ENCODE results near the gene RFX1. TPM values are rescaled to one million over a fixed set of nuclear protein-coding genes. Genes with fewer than 3 reads are reported as not detected.

RFX1 gene
- polyA plus RNA-seq, 1 donor (not counting 4 experiments of a cell fraction or from before 2014, with no cell fraction given), result 0.45 TPM

GRCh38 chr19:14002571-14003250 is 3.4 kb downstream of the RFX1 start:
- peaks cover 0 to 2% of the 10 kb centered on the region in 2 experiments for H3K36me3 ChIP-seq (ENCODE audit: control insufficient read depth in 2 of 2, extremely low read depth in 1 of 2, insufficient read depth in 2 of 2, low read length in 2 of 2)
- dilution Hi-C loops (cut with MboI; ENCODE audit: extremely low pct_ligation_motif_present, low sequenced_read_pairs), result no loop called here
- no peaks in the 10 kb centered on the region for H3K27me3 ChIP-seq (ENCODE audit: control insufficient read depth, extremely low read depth, insufficient read depth, low read length)
- H3K9me1 ChIP-seq (ENCODE audit: control insufficient read depth, extremely low read depth, insufficient read depth, low read length), result no peaks in the 10 kb centered on the region
- H3K4me2 ChIP-seq (ENCODE audit: control insufficient read depth, extremely low read depth, insufficient read depth, low read depth, low read length), result peak overlapping the region; percentile 3
- no peak overlapping the region for H3K4me3 ChIP-seq (ENCODE audit: control insufficient read depth in 2 of 3, extremely low read depth in 1 of 3, insufficient read depth in 2 of 3, low read depth in 1 of 3, low read length in 3 of 3)
- H4K20me1 ChIP-seq (ENCODE audit: control insufficient read depth, extremely low read depth, insufficient read depth, low read length), result no peaks in the 10 kb centered on the region
- DNase-seq (ENCODE audit: low read depth, low spot score), result no peak
- H3K79me2 ChIP-seq (ENCODE audit: control insufficient read depth, insufficient read depth, low read length), result peaks cover 10% of the 10 kb centered on the region
- TF ChIP-seq CTCF (optimal IDR thresholded peaks at IDR 0.05 in 1 of 3, IDR thresholded peaks at IDR 0.05 in 1 of 3, conservative IDR thresholded peaks at IDR 0.05 in 1 of 3; ENCODE audit: extremely low read depth in 1 of 3, insufficient read depth in 2 of 3, low read length in 3 of 3), result no peak
- no peak for TF ChIP-seq EZH2 (IDR thresholded peaks at IDR 0.05; ENCODE audit: low read length)
- H3K9ac ChIP-seq (ENCODE audit: control insufficient read depth, extremely low read depth, insufficient read depth, low read length), result no peak overlapping the region
- H2AFZ ChIP-seq (ENCODE audit: control insufficient read depth, low read length), result no peak overlapping the region
- no peak overlapping the region for H3K27ac ChIP-seq (ENCODE audit: control insufficient read depth, insufficient read depth, low read length)
- H3K9me3 ChIP-seq (ENCODE audit: control insufficient read depth, low read depth, low read length), result no peaks in the 10 kb centered on the region
- no peak for FAIRE-seq
- peaks cover 28% of the 10 kb centered on the region for H3K4me1 ChIP-seq (ENCODE audit: control insufficient read depth, extremely low read depth, insufficient read depth, low read length)

GRCh38 chr19:14000691-14001375 is 5.3 kb downstream of the RFX1 start:
- TF ChIP-seq CTCF (optimal IDR thresholded peaks at IDR 0.05 in 1 of 3, IDR thresholded peaks at IDR 0.05 in 1 of 3, conservative IDR thresholded peaks at IDR 0.05 in 1 of 3; ENCODE audit: extremely low read depth in 1 of 3, insufficient read depth in 2 of 3, low read length in 3 of 3) (no peak), EZH2 (IDR thresholded peaks at IDR 0.05; ENCODE audit: low read length) (no peak)
- DNase-seq (ENCODE audit: low read depth, low spot score) (no peak), FAIRE-seq (no peak)
- Histone ChIP-seq H3K79me2 (ENCODE audit: control insufficient read depth, insufficient read depth, low read length) (peaks cover 10% of the 10 kb centered on the region), H3K4me1 (ENCODE audit: control insufficient read depth, extremely low read depth, insufficient read depth, low read length) (peaks cover 23% of the 10 kb centered on the region), H3K9me3 (ENCODE audit: control insufficient read depth, low read depth, low read length) (no peaks in the 10 kb centered on the region), H3K9ac (ENCODE audit: control insufficient read depth, extremely low read depth, insufficient read depth, low read length) (no peak overlapping the region), H4K20me1 (ENCODE audit: control insufficient read depth, extremely low read depth, insufficient read depth, low read length) (no peaks in the 10 kb centered on the region), H3K9me1 (ENCODE audit: control insufficient read depth, extremely low read depth, insufficient read depth, low read length) (no peaks in the 10 kb centered on the region), H2AFZ (ENCODE audit: control insufficient read depth, low read length) (peak overlapping the region; percentile 33), H3K4me3 (ENCODE audit: control insufficient read depth in 2 of 3, extremely low read depth in 1 of 3, insufficient read depth in 2 of 3, low read depth in 1 of 3, low read length in 3 of 3) (no peak overlapping the region), H3K27me3 (ENCODE audit: control insufficient read depth, extremely low read depth, insufficient read depth, low read length) (no peaks in the 10 kb centered on the region), H3K4me2 (ENCODE audit: control insufficient read depth, extremely low read depth, insufficient read depth, low read depth, low read length) (peak overlapping the region; percentile 18), H3K36me3 (ENCODE audit: control insufficient read depth in 2 of 2, extremely low read depth in 1 of 2, insufficient read depth in 2 of 2, low read length in 2 of 2) (peaks cover 0 to 10% of the 10 kb centered on the region in 2 experiments), H3K27ac (ENCODE audit: control insufficient read depth, insufficient read depth, low read length) (no peak overlapping the region)
- dilution Hi-C loops (cut with MboI; ENCODE audit: extremely low pct_ligation_motif_present, low sequenced_read_pairs), result no loop called here
